SK-N-SH (cell line): ENCODE results near the gene TBL1X.

ENCODE experiments used
- EP300 ChIP-seq, 2 experiments: IDR thresholded peaks; 2 replicates each; pipeline versions ENCODE4 v1.4.0 to v1.6.1; 2012; ENCODE audit warnings: borderline replicate concordance in 1 of 2, low read depth in 1 of 2, low read length in 1 of 2
- EZH2phosphoT487 ChIP-seq: fragments of 200-600 bp; sonication (generic); IDR thresholded peaks from 2 replicates; pipeline ENCODE4 v1.6.1; 2017; ENCODE audit warnings: low read depth, mixed run types, mild to moderate bottlenecking, antibody characterized with exemption, moderate library complexity, borderline replicate concordance
- JUND ChIP-seq: IDR thresholded peaks from 2 replicates; pipeline ENCODE4 v1.4.0; 2012
- MEF2A ChIP-seq: IDR thresholded peaks from 2 replicates; pipeline ENCODE4 v1.4.0; 2012; ENCODE audit warnings: low read depth, borderline replicate concordance
- NRF1 ChIP-seq: IDR thresholded peaks from 2 replicates; pipeline ENCODE4 v1.6.1; 2012; ENCODE audit warnings: low read depth, mild to moderate bottlenecking, low read length
- POLR2AphosphoS5 ChIP-seq: IDR thresholded peaks from 2 replicates; pipeline ENCODE4 v1.6.1; 2012; ENCODE audit warnings: low read depth, low read length
- RAD21 ChIP-seq: IDR thresholded peaks from 2 replicates; pipeline ENCODE4 v1.6.1; 2012; ENCODE audit warnings: mild to moderate bottlenecking, low read length
- RXRA ChIP-seq: IDR thresholded peaks from 2 replicates; pipeline ENCODE4 v1.4.0; 2012; ENCODE audit warnings: low read depth, mild to moderate bottlenecking, borderline replicate concordance
- TAF1 ChIP-seq: IDR thresholded peaks from 2 replicates; pipeline ENCODE4 v1.6.1; 2012; ENCODE audit warnings: low read depth, mild to moderate bottlenecking, low read length, moderate library complexity, borderline replicate concordance
- TF ChIP-seq, protein P1 (sequence below): IDR thresholded peaks from 2 replicates; pipeline ENCODE4 v1.4.0; 2012; ENCODE audit warnings: low read depth
- TF ChIP-seq, protein P2 (sequence below): IDR thresholded peaks from 2 replicates; pipeline ENCODE4 v1.6.1; 2012; ENCODE audit warnings: mild to moderate bottlenecking, low read depth, low read length, moderate library complexity
- TF ChIP-seq, protein P3 (sequence below): fragments of 200-600 bp; sonication (generic); IDR thresholded peaks from 2 replicates; pipeline ENCODE4 v1.6.1; 2017; ENCODE audit warnings: antibody characterized with exemption, mild to moderate bottlenecking, moderate library complexity
- TF ChIP-seq, protein P4 (sequence below): IDR thresholded peaks from 2 replicates; pipeline ENCODE4 v1.4.0; 2012; ENCODE audit warnings: low read depth, borderline replicate concordance

DNA sequence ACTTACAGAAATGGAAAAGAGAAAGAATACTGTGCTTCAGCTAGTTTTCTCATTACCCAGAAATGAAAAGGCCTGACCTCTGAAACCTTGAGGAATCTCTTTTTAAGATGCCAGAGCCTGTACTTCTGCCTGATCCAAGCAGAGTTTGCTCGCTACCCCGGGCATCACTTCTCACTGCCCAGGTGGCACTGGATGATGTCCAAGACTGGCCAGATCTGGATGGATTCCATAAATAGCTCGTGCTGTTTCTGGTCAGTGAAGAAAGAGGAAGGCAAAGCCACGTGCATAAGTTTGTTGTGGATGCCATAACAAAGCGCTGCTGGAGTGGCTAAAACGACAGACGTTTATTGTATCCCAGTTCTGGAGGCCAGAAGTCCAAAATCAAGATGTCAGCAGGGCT is 133.5 kb downstream of the TBL1X start:
- TF ChIP-seq, protein P1, sequence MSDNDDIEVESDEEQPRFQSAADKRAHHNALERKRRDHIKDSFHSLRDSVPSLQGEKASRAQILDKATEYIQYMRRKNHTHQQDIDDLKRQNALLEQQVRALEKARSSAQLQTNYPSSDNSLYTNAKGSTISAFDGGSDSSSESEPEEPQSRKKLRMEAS: no peak
- no peak for TF ChIP-seq POLR2AphosphoS5
- no peak for TF ChIP-seq RAD21
- TF ChIP-seq, protein P2, sequence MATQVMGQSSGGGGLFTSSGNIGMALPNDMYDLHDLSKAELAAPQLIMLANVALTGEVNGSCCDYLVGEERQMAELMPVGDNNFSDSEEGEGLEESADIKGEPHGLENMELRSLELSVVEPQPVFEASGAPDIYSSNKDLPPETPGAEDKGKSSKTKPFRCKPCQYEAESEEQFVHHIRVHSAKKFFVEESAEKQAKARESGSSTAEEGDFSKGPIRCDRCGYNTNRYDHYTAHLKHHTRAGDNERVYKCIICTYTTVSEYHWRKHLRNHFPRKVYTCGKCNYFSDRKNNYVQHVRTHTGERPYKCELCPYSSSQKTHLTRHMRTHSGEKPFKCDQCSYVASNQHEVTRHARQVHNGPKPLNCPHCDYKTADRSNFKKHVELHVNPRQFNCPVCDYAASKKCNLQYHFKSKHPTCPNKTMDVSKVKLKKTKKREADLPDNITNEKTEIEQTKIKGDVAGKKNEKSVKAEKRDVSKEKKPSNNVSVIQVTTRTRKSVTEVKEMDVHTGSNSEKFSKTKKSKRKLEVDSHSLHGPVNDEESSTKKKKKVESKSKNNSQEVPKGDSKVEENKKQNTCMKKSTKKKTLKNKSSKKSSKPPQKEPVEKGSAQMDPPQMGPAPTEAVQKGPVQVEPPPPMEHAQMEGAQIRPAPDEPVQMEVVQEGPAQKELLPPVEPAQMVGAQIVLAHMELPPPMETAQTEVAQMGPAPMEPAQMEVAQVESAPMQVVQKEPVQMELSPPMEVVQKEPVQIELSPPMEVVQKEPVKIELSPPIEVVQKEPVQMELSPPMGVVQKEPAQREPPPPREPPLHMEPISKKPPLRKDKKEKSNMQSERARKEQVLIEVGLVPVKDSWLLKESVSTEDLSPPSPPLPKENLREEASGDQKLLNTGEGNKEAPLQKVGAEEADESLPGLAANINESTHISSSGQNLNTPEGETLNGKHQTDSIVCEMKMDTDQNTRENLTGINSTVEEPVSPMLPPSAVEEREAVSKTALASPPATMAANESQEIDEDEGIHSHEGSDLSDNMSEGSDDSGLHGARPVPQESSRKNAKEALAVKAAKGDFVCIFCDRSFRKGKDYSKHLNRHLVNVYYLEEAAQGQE: no peak
- TF ChIP-seq TAF1: no peak
- TF ChIP-seq, protein P3, sequence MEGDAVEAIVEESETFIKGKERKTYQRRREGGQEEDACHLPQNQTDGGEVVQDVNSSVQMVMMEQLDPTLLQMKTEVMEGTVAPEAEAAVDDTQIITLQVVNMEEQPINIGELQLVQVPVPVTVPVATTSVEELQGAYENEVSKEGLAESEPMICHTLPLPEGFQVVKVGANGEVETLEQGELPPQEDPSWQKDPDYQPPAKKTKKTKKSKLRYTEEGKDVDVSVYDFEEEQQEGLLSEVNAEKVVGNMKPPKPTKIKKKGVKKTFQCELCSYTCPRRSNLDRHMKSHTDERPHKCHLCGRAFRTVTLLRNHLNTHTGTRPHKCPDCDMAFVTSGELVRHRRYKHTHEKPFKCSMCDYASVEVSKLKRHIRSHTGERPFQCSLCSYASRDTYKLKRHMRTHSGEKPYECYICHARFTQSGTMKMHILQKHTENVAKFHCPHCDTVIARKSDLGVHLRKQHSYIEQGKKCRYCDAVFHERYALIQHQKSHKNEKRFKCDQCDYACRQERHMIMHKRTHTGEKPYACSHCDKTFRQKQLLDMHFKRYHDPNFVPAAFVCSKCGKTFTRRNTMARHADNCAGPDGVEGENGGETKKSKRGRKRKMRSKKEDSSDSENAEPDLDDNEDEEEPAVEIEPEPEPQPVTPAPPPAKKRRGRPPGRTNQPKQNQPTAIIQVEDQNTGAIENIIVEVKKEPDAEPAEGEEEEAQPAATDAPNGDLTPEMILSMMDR: no peak
- TF ChIP-seq, protein P4, sequence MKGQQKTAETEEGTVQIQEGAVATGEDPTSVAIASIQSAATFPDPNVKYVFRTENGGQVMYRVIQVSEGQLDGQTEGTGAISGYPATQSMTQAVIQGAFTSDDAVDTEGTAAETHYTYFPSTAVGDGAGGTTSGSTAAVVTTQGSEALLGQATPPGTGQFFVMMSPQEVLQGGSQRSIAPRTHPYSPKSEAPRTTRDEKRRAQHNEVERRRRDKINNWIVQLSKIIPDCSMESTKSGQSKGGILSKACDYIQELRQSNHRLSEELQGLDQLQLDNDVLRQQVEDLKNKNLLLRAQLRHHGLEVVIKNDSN: no peak
- no peak for TF ChIP-seq EP300 (IDR thresholded peaks at IDR 0.05; ENCODE audit: borderline replicate concordance in 1 of 2, low read depth in 1 of 2, low read length in 1 of 2)
- no peak for TF ChIP-seq NRF1
- no peak for TF ChIP-seq JUND
- TF ChIP-seq RXRA: no peak
- no peak for TF ChIP-seq EZH2phosphoT487
- TF ChIP-seq MEF2A: no peak
